Measurements from ENCODE around the gene CACNG1. TPM values are rescaled to one million over a fixed set of nuclear protein-coding genes. Genes with fewer than 3 reads are reported as not detected.

The CACNG1 gene
- total and polyA plus RNA-seq, 2 donors (not counting 1 experiment from before 2014, with no cell fraction given): not detected

GRCh38 chr17:67074781-67075180 lies 30.4 kb downstream of the CACNG1 start:
- Histone ChIP-seq H3K9me3 (ENCODE audit: control insufficient read depth, insufficient read depth, low read depth, low read length) (no peaks in the 10 kb centered on the region), H3K79me2 (ENCODE audit: control insufficient read depth, insufficient read depth, low read length) (no peaks in the 10 kb centered on the region), H3K4me3 (replicated peaks in 1 of 4; ENCODE audit: control extremely low read depth in 1 of 4, insufficient read depth in 1 of 4, low read depth in 3 of 4, low read length in 4 of 4) (no peak overlapping the region), H3K36me3 (ENCODE audit: control insufficient read depth, insufficient read depth, low read length) (no peaks in the 10 kb centered on the region), H4K20me1 (ENCODE audit: control insufficient read depth, extremely low read depth, insufficient read depth, low read length) (no peaks in the 10 kb centered on the region), H3K4me1 (ENCODE audit: control insufficient read depth, extremely low read depth, insufficient read depth, low read length) (no peaks in the 10 kb centered on the region), H2AFZ (ENCODE audit: low read length) (no peak overlapping the region), H3K27me3 (ENCODE audit: control insufficient read depth, insufficient read depth, low read length) (no peaks in the 10 kb centered on the region), H3K27ac (ENCODE audit: insufficient read depth, low read length) (no peak overlapping the region), H3K9ac (ENCODE audit: insufficient read depth, low read length) (no peak overlapping the region), H3K4me2 (ENCODE audit: extremely low read depth, insufficient read depth, low read length) (no peak overlapping the region)
- DNase-seq (ENCODE audit: low read depth in 2 of 2): no peak
- no peak for TF ChIP-seq EZH2 (IDR thresholded peaks at IDR 0.05; ENCODE audit: low read length, missing control alignments)
- TF ChIP-seq CTCF (conservative IDR thresholded peaks at IDR 0.05 in 1 of 2, IDR thresholded peaks at IDR 0.05 in 1 of 2; ENCODE audit: low read depth in 1 of 2, low read length in 2 of 2): no peak

DNA sequence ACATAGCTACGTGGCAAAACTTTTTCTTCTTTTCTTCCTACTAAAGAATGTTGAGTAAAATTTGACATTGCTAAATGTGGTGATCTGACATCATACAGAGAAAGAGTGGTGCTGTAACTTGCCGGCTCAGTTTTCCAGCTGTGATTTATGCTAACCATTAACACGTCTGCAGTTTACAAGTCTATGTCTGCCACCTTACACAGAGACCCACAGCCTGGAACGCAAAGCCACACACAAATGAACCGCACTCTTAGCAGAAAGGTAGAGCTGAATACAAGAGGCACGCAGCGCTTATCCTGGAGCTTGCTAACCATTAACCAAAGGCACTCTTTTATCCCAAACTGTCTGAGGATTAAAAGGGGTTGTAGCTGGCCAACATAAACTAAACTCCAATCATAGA lies 31.9 kb downstream of the CACNG1 start:
- H3K36me3 ChIP-seq (ENCODE audit: control insufficient read depth, insufficient read depth, low read length): no peaks in the 10 kb centered on the region
- H4K20me1 ChIP-seq (ENCODE audit: control insufficient read depth, extremely low read depth, insufficient read depth, low read length): no peaks in the 10 kb centered on the region
- no peak overlapping the region for H3K4me3 ChIP-seq (replicated peaks in 1 of 4; ENCODE audit: control extremely low read depth in 1 of 4, insufficient read depth in 1 of 4, low read depth in 3 of 4, low read length in 4 of 4)
- TF ChIP-seq CTCF (conservative IDR thresholded peaks at IDR 0.05 in 1 of 2, IDR thresholded peaks at IDR 0.05 in 1 of 2; ENCODE audit: low read depth in 1 of 2, low read length in 2 of 2) (no peak), EZH2 (IDR thresholded peaks at IDR 0.05; ENCODE audit: low read length, missing control alignments) (no peak)
- no peaks in the 10 kb centered on the region for H3K79me2 ChIP-seq (ENCODE audit: control insufficient read depth, insufficient read depth, low read length)
- no peak overlapping the region for H3K4me2 ChIP-seq (ENCODE audit: extremely low read depth, insufficient read depth, low read length)
- no peak for DNase-seq (ENCODE audit: low read depth in 2 of 2)
- H3K9me3 ChIP-seq (ENCODE audit: control insufficient read depth, insufficient read depth, low read depth, low read length): no peaks in the 10 kb centered on the region
- no peak overlapping the region for H3K9ac ChIP-seq (ENCODE audit: insufficient read depth, low read length)
- no peaks in the 10 kb centered on the region for H3K27me3 ChIP-seq (ENCODE audit: control insufficient read depth, insufficient read depth, low read length)
- H2AFZ ChIP-seq (ENCODE audit: low read length): no peak overlapping the region
- no peaks in the 10 kb centered on the region for H3K4me1 ChIP-seq (ENCODE audit: control insufficient read depth, extremely low read depth, insufficient read depth, low read length)
- no peak overlapping the region for H3K27ac ChIP-seq (ENCODE audit: insufficient read depth, low read length)

GRCh38 chr17:67078292-67078691 lies 33.9 kb downstream of the CACNG1 start:
- Histone ChIP-seq H3K9me3 (ENCODE audit: control insufficient read depth, insufficient read depth, low read depth, low read length) (no peaks in the 10 kb centered on the region), H4K20me1 (ENCODE audit: control insufficient read depth, extremely low read depth, insufficient read depth, low read length) (no peaks in the 10 kb centered on the region), H3K4me1 (ENCODE audit: control insufficient read depth, extremely low read depth, insufficient read depth, low read length) (no peaks in the 10 kb centered on the region), H3K9ac (ENCODE audit: insufficient read depth, low read length) (no peak overlapping the region), H3K4me3 (replicated peaks in 1 of 4; ENCODE audit: control extremely low read depth in 1 of 4, insufficient read depth in 1 of 4, low read depth in 3 of 4, low read length in 4 of 4) (no peak overlapping the region), H3K36me3 (ENCODE audit: control insufficient read depth, insufficient read depth, low read length) (no peaks in the 10 kb centered on the region), H2AFZ (ENCODE audit: low read length) (no peak overlapping the region), H3K4me2 (ENCODE audit: extremely low read depth, insufficient read depth, low read length) (no peak overlapping the region), H3K79me2 (ENCODE audit: control insufficient read depth, insufficient read depth, low read length) (no peaks in the 10 kb centered on the region), H3K27ac (ENCODE audit: insufficient read depth, low read length) (no peak overlapping the region), H3K27me3 (ENCODE audit: control insufficient read depth, insufficient read depth, low read length) (no peaks in the 10 kb centered on the region)
- no peak for DNase-seq (ENCODE audit: low read depth in 2 of 2)
- no peak for TF ChIP-seq EZH2 (IDR thresholded peaks at IDR 0.05; ENCODE audit: low read length, missing control alignments)
- no peak for TF ChIP-seq CTCF (conservative IDR thresholded peaks at IDR 0.05 in 1 of 2, IDR thresholded peaks at IDR 0.05 in 1 of 2; ENCODE audit: low read depth in 1 of 2, low read length in 2 of 2)

Data from fibroblast of lung (primary cell).